ACC112 (cell line): Measurements from ENCODE around the gene DCAF8.
A peak's percentile ranks its signal among the peaks of the same experiment; 100 is the strongest.

Source experiments
- H2AFZ ChIP-seq: fragments of 200-600 bp; sonication (generic); one replicate; pipeline ENCODE4 v1.6.0; 2017; ENCODE audit warnings: antibody characterized with exemption, low read length; ENCODE audit not compliant: unreplicated experiment
- H3K27ac ChIP-seq: fragments of 200-600 bp; sonication (generic); 2 replicates; pipeline ENCODE4 v1.5.1; 2014; ENCODE audit warnings: low read depth, mild to moderate bottlenecking, antibody characterized with exemption, low read length, moderate library complexity
- H3K27me3 ChIP-seq: fragments of 200-600 bp; sonication (generic); 2 replicates; pipeline ENCODE4 v1.6.1; 2014; ENCODE audit warnings: mild to moderate bottlenecking, antibody characterized with exemption, low read length, moderate library complexity, mixed read lengths; ENCODE audit not compliant: insufficient read depth
- H3K36me3 ChIP-seq: fragments of 200-600 bp; sonication (generic); 2 replicates; pipeline ENCODE4 v1.6.1; 2016; ENCODE audit warnings: mild to moderate bottlenecking, antibody characterized with exemption, low read length, moderate library complexity, mixed read lengths; ENCODE audit not compliant: insufficient read depth
- H3K4me1 ChIP-seq: fragments of 200-600 bp; sonication (generic); one replicate; pipeline ENCODE4 v1.6.1; 2016; ENCODE audit warnings: low read length, mixed read lengths; ENCODE audit not compliant: insufficient read depth, unreplicated experiment, control insufficient read depth
- H3K4me3 ChIP-seq: fragments of 200-600 bp; sonication (generic); 2 replicates; pipeline ENCODE4 v1.5.1; 2014; ENCODE audit warnings: mild to moderate bottlenecking, low read depth, low read length
- H3K79me2 ChIP-seq: fragments of 200-600 bp; sonication (generic); one replicate; pipeline ENCODE4 v1.6.0; 2016; ENCODE audit warnings: low read length; ENCODE audit not compliant: control insufficient read depth, unreplicated experiment, insufficient read depth

Gene DCAF8

DNA sequence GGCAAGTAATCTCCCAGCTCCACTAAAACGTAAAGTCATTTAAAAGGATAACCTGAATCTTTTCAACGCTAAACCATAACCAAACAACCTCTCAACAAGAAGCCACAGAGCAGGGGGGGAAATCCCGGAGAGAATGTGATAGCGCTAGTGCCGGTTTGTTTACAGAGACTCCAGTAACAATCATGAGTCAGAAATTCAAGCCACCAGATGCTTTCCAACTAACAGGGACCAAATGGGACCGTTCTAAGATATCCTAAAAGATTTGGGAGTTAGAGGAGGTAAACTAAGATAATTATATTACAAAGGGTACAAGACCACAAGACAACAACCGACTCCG, 825 bp downstream of the DCAF8 start:
- peak overlapping the region; percentile 26 for H2AFZ ChIP-seq
- peak overlapping the region; percentile 98 for H3K4me3 ChIP-seq
- H3K27me3 ChIP-seq = no peaks in the 10 kb centered on the region
- peak overlapping the region; percentile 94 for H3K27ac ChIP-seq
- no peaks in the 10 kb centered on the region for H3K36me3 ChIP-seq
- H3K4me1 ChIP-seq = peaks cover 37% of the 10 kb centered on the region
- peaks cover 47% of the 10 kb centered on the region for H3K79me2 ChIP-seq

- Histone ChIP-seq H3K27me3 (no peaks in the 10 kb centered on the region), H3K4me3 (peak overlapping the region; percentile 98), H3K36me3 (no peaks in the 10 kb centered on the region), H3K27ac (peak overlapping the region; percentile 94), H2AFZ (no peak overlapping the region), H3K4me1 (peaks cover 43% of the 10 kb centered on the region), H3K79me2 (peaks cover 51% of the 10 kb centered on the region)
Measured at GRCh38 chr1:160260406-160261382, 1.7 kb downstream of the DCAF8 start.

GRCh38 chr1:160258177-160258798, 4.1 kb downstream of the DCAF8 start:
- no peak overlapping the region for H3K27ac ChIP-seq
- H3K4me3 ChIP-seq = no peak overlapping the region
- no peaks in the 10 kb centered on the region for H3K36me3 ChIP-seq
- no peak overlapping the region for H2AFZ ChIP-seq
- H3K27me3 ChIP-seq = no peaks in the 10 kb centered on the region
- peaks cover 51% of the 10 kb centered on the region for H3K79me2 ChIP-seq
- H3K4me1 ChIP-seq = peaks cover 43% of the 10 kb centered on the region

DNA sequence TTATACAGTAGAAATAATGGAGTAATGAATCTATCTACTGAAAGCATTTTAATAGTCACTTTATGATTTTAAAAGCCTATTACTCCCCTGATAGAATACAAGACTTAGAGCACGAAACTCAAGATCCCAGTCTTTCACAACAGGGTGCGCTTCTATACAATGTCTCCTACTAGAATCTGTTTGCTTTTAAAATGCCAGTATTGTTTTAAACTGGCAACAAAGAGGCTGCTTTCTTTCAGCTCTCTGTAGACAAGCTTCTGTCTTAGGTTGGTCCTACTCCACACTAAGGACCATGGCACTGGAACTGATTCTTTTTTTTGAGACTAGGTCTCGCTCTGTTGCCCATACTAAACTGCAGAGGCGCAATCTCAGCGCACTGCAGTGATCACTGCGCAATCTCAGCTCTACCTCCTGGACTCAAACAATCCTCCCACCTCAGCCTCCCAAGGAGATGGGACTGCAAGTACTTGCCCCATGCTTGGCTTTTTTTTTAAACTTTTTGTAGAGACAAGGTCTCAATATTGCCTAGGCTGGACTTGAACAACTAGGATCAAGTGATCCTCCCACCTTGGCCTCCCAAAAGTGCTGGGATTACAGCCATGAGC, 4.8 kb downstream of the DCAF8 start:
- no peaks in the 10 kb centered on the region for H3K36me3 ChIP-seq
- peaks cover 51% of the 10 kb centered on the region for H3K79me2 ChIP-seq
- no peak overlapping the region for H3K4me3 ChIP-seq
- no peak overlapping the region for H3K27ac ChIP-seq
- H2AFZ ChIP-seq = no peak overlapping the region
- H3K27me3 ChIP-seq = no peaks in the 10 kb centered on the region
- peaks cover 39% of the 10 kb centered on the region for H3K4me1 ChIP-seq

DNA sequence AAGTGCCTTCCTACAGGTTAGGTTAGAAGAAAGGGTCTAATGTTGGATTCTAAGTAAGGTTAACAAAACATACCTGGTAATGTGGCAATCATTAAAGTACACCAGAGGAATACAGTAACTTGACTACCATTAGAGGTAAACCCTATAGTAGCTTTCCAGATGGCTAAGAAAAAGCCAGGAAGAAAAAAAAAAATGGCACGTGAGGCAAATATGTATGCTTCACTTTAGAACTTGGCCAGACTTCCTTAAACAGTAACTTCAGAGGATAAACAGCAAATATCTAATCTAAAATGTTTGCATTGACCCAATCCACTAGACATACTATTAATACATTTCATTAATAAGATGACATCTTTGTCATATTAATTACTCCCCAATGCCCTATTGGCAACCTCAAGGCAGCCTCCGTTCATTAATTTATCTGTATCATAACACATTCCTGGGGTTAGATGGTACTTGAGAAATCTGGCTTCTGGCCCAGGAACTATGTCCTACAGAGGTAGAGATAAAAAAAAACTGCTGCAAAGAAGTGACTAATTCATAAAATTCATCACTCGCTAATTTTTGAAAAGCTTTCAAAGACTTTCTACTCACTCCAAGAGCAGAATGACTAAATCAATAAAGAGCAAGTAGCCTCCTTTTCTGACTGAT, 5.8 kb downstream of the DCAF8 start:
- H3K27ac ChIP-seq = no peak overlapping the region
- H3K36me3 ChIP-seq = no peaks in the 10 kb centered on the region
- no peak overlapping the region for H2AFZ ChIP-seq
- no peak overlapping the region for H3K4me3 ChIP-seq
- peaks cover 48% of the 10 kb centered on the region for H3K79me2 ChIP-seq
- H3K4me1 ChIP-seq = peaks cover 39% of the 10 kb centered on the region
- no peaks in the 10 kb centered on the region for H3K27me3 ChIP-seq

DNA sequence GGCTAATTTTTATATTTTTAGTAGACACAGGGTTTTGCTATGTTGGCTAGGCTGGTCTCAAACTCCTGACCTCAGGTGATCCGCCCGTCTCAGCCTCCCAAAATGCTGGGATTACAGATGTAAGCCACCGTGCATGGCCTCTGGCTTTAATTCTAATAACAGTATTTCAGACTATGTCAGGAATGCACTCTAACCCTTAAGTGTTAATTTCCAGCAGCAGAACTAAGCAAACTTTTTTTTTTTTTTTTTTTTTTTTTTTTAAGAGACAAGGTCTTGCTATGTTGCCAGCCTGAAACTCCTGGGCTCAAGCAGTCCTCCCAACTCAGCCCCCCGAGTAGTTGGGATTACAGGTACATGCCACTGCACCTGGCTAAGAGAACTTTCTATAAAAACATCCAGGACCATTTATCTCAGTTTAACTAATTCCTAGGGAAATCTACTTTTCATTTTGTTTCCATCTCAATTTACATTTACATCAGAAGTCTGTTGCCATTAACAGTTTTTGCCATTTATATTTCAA, 6.5 kb downstream of the DCAF8 start:
- H2AFZ ChIP-seq = no peak overlapping the region
- H3K27ac ChIP-seq = no peak overlapping the region
- no peaks in the 10 kb centered on the region for H3K36me3 ChIP-seq
- peaks cover 38% of the 10 kb centered on the region for H3K4me1 ChIP-seq
- H3K27me3 ChIP-seq = no peaks in the 10 kb centered on the region
- H3K4me3 ChIP-seq = no peak overlapping the region
- peaks cover 46% of the 10 kb centered on the region for H3K79me2 ChIP-seq

DNA sequence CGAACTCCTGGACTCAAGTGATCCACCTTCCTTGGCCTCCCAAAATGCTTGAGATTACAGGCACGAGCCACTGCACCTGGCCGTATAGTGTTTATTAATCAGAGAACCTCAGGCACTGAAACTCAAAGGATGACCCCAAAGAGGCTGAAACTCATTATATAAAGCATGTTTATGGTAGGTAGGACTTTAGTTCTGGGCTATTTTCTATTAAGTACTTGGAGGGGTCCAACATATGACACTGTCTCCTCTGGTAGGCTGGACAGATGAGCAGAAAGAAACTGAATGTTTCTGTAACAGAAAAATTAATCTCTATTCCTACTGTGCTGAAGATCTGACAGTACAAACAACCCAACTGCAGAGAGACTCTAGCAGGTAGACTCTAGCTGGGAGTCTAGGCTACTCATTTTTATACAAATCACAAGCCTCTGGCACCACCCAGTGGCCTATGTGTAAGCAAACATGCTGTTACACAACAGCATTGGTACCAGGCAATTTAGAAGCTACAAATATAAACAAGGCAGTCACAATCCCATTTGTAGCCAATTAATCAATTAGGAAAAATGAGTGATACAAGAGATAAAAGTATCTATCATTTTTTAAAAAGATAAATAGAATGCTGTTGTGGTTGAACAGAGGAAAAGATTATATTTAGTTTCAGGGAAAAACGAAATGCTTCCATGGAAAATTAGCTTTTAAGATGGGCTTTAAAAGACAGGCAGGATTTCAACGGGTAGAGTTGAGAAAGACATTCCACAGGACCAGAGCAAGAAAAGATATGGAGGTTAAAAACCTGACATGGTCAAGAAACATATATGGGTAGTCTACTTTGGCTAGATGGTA, 10.4 kb downstream of the DCAF8 start:
- Histone ChIP-seq H3K36me3 (no peaks in the 10 kb centered on the region), H2AFZ (no peak overlapping the region), H3K27ac (peak overlapping the region; percentile 7; the same call in 1 of the 2 replicates), H3K79me2 (peaks cover 23% of the 10 kb centered on the region), H3K4me1 (peaks cover 21% of the 10 kb centered on the region), H3K27me3 (no peaks in the 10 kb centered on the region), H3K4me3 (no peak overlapping the region)

DNA sequence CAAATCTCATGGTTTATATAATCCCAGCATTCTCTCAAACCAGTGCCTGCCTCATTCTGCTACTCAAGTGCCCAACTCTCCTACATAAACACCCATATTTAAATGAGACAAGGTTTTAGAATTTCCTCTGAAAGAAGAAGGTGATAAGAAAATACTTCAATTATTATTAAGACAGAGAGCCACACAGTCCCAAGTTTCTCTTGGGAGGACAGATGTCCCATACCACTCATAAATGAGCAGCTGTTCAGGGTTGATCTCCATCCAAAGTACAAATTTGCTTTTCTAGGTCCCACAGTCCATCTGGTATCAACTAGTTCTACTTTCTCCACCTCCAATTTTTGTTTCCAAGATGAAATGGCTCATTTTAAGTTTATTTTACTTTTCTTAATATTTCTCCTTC, 11.3 kb downstream of the DCAF8 start:
- Histone ChIP-seq H3K4me3 (no peak overlapping the region), H3K4me1 (peaks cover 12% of the 10 kb centered on the region), H3K36me3 (no peaks in the 10 kb centered on the region), H3K27me3 (no peaks in the 10 kb centered on the region), H3K79me2 (peaks cover 29% of the 10 kb centered on the region), H3K27ac (no peak overlapping the region), H2AFZ (no peak overlapping the region)

GRCh38 chr1:160247053-160247452, 15.3 kb downstream of the DCAF8 start:
- Histone ChIP-seq H3K79me2 (peaks cover 38% of the 10 kb centered on the region), H3K4me1 (peaks cover 12% of the 10 kb centered on the region), H3K27ac (no peak overlapping the region), H3K36me3 (peaks cover 5% of the 10 kb centered on the region; the same call in 1 of the 2 replicates), H2AFZ (no peak overlapping the region), H3K4me3 (no peak overlapping the region), H3K27me3 (no peaks in the 10 kb centered on the region)
